ENCODE data around the gene DNAI2.

The DNAI2 gene

GRCh38 chr17:74289688-74290087 is 15.7 kb downstream of the DNAI2 start:
- no peak overlapping the region for H3K4me3 ChIP-seq (replicated peaks in 1 of 2; ENCODE audit: low read depth in 2 of 2, low read length in 2 of 2)
- no peak for DNase-seq (ENCODE audit: low read depth in 2 of 2)
- no peak for TF ChIP-seq CTCF (IDR thresholded peaks at IDR 0.05; ENCODE audit: low read depth, low read length)

GRCh38 chr17:74290340-74290739 is 16.3 kb downstream of the DNAI2 start:
- DNase-seq (ENCODE audit: low read depth in 2 of 2), result no peak
- no peak for TF ChIP-seq CTCF (IDR thresholded peaks at IDR 0.05; ENCODE audit: low read depth, low read length)

GRCh38 chr17:74292495-74292894 is 18.5 kb downstream of the DNAI2 start:
- no peak for DNase-seq (ENCODE audit: low read depth in 2 of 2)
- TF ChIP-seq CTCF (IDR thresholded peaks at IDR 0.05; ENCODE audit: low read depth, low read length), result no peak
- no peak overlapping the region for H3K4me3 ChIP-seq (replicated peaks in 1 of 2; ENCODE audit: low read depth in 2 of 2, low read length in 2 of 2)

More at GRCh38 chr17:74290340-74290739, 16.3 kb downstream of the DNAI2 start:
- no peak overlapping the region for H3K4me3 ChIP-seq (replicated peaks in 1 of 2; ENCODE audit: low read depth in 2 of 2, low read length in 2 of 2)

GRCh38 chr17:74295625-74296547 is 21.9 kb downstream of the DNAI2 start:
- DNase-seq (ENCODE audit: low read depth in 2 of 2), result peak in 1 of 2 donors; percentile 46
- no peak overlapping the region for H3K4me3 ChIP-seq (replicated peaks in 1 of 2; ENCODE audit: low read depth in 2 of 2, low read length in 2 of 2)
- TF ChIP-seq CTCF (IDR thresholded peaks at IDR 0.05; ENCODE audit: low read depth, low read length), result no peak

- DNase-seq (ENCODE audit: low read depth in 2 of 2), result peak; percentile 40 to 85
- peak; percentile 51 for TF ChIP-seq CTCF (IDR thresholded peaks at IDR 0.05; ENCODE audit: low read depth, low read length)
- no peak overlapping the region for H3K4me3 ChIP-seq (replicated peaks in 1 of 2; ENCODE audit: low read depth in 2 of 2, low read length in 2 of 2)
These were observed 22.5 kb downstream of the DNAI2 start for GRCh38 chr17:74296548-74296936.

- no peak for TF ChIP-seq CTCF (IDR thresholded peaks at IDR 0.05; ENCODE audit: low read depth, low read length)
- no peak overlapping the region for H3K4me3 ChIP-seq (replicated peaks in 1 of 2; ENCODE audit: low read depth in 2 of 2, low read length in 2 of 2)
- no peak for DNase-seq (ENCODE audit: low read depth in 2 of 2)
These were observed 23.9 kb downstream of the DNAI2 start for GRCh38 chr17:74297941-74298340.

All from cardiac fibroblast (primary cell).